Activated CD8-positive, alpha-beta memory T cell treated with anti-CD3 and anti-CD28 coated beads for 24 hours (primary cell): ENCODE results near the gene GVQW3.
A peak's percentile ranks its signal among the peaks of the same experiment; 100 is the strongest.

ENCODE experiments used
- DNase-seq: peaks from one replicate; pipeline ENCODE4 v3.0.0-alpha.2; 2020

GVQW3 gene

DNA sequence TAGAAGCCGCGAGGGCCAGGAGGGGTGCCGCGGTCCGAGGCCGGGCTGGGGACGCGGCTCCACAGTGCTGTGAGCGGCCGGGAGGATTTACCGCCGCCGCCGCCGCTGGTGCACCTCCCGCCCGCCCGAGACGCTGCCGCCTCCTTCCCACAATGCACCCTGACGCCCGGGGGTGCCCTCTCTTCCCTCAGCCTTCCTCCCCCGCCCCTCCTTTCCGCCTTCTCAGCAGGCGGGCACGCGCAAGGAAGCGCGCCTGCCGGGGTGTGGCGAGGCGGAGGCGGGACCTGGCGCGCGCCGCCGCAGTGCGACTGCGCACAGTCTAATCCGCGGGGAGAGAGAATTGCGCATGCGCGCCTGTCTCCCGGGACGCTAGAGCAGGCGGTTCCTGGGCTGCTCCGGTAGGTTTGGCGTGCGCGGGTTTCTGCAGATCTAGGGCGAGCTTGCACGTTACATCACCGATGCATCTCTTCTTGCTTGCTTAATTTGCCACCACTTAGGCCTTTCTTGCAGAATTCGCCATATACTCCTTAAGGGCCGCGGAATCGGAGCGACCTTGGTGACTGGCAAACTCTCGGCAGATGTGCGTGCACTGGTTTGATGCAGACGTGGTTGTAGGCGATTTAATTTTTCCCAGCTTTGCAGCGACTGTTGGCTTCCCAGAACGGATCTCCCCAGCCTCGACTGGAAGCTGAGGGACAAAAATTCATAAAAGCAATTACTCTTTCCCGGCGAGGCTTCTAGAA lies at the start of gene GVQW3, which contains the start of gene THAP12:
GVQW3 (plus strand) TSS at position 347 of the 743 bp plus-strand sequence. CDS start 506 bp downstream, outside the sequence.
THAP12 (minus strand) TSS at position 156 of the 743 bp plus-strand sequence. CDS start 296 bp downstream, outside the sequence.
- peak; percentile 98 for DNase-seq

GRCh38 chr11:76334826-76335389 lies 46.2 kb upstream of the GVQW3 start:
- no peak for DNase-seq

DNA sequence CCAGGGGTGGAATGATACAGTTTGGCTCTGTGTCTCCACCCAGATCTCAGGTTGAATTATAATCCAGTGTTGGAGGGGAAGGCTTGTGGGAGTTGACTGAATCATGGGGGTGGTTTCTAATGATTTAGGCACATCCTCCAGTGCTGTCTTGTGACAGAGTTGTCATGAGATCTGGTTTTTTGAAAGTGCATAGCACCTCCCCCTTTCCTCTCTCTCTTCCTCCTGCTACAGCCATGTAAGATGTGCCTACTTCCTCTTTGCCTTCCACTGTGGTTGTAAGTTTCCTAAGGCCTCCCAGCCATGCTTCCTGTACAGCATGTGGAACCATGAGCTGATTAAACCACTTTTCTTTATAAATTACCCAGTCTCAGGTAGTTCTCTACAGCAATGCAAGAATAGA lies 45.3 kb upstream of the GVQW3 start:
- DNase-seq = no peak

GRCh38 chr11:76336597-76336996 lies 44.5 kb upstream of the GVQW3 start:
- DNase-seq = no peak

DNA sequence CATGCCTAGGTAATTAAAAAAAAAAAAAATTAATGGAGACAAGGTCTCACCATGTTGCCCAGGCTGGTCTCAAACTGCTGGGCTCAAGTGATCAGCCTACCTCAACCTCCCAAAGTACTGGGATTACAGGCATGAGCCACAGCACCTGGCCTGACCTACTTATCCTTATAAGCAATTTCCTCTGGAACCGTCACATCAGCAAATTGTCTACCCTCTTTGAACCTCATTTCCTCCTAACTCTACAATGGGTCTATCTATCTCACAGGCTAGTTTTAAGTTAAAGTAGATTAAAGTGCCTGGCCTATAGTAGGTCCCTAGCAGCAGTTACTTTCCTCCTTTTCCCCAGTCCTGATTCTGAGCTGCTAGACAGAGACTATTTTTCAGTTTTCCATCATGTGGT lies 43.7 kb upstream of the GVQW3 start:
- no peak for DNase-seq

GRCh38 chr11:76337923-76338322 lies 43.2 kb upstream of the GVQW3 start:
- DNase-seq = no peak

- DNase-seq = no peak
These were observed 41.9 kb upstream of the GVQW3 start for GRCh38 chr11:76339221-76339620.

DNA sequence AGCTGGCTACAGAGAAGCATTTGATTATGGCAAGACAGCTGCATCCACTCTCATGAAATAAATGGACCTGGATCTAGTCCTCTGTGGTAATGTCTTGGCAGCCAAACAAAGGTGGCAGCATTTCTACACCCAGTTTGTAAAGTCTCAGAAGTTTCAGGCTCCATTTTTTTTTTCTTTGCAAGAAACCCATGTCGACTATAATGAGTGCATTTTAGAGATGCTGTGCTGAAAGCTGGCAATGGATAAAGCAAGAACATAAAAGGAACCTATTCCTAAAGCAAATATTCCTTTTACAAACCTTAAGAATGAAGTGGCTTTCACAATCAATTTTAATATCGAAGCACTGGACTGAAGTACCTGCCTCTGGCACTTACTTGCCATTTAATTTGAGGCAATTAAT lies 33.7 kb upstream of the GVQW3 start:
- no peak for DNase-seq

DNA sequence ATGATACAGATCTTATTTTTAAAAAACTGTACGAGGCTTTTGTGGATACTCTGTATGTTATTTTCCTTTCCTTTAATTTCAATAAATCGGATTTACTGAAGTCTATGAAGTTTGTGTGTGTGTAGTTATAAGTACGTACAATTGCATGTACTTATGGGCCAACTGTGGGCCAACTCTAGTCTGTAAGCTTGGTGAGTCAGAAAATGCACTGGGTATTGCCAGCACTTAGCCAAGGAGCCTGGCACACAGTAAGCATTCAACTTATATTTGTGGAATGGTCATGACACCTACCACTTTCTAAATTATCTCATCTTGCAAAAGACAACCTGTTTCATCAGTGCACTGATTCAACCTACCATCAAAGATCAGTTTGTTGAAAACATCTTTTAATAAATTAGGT lies 32.8 kb upstream of the GVQW3 start:
- no peak for DNase-seq

- DNase-seq = no peak
These were observed 26.0 kb upstream of the GVQW3 start for GRCh38 chr11:76355172-76355571.

DNA sequence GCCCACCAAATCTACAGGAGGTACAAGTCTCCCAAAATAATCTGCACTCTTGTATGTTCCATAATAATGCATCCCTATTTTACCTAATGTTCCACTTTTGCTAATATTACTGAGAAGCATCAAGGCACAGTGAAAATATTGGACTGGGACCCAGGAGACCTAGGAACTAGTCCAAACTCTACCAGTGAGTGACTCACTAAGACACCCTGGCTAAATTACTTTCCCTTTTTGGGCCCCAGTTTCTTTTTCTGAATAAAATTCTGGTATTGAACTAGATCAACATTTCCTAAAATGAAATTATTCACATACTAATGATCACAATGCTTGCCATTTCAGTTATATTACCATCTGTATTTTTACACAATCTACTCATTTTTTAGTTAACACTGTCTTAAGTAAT lies 19.7 kb upstream of the GVQW3 start:
- no peak for DNase-seq

DNA sequence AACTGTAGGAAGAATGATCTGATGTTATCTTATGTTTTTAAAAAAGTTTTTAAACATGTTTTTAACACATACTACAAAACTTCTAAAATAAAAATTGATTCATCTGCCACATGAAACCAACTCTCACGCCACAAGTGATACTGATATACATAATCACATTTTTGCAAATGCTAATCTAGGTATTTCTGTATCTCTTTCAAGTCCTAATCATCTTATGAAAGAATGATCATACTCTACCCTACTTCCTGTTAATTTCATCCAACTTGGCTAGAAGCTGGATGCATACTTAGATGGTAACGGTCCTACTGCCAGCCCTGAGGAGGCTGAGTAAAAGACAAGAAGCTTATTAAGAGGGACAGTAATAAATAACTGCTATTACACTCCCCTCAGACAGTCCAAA lies 19.3 kb upstream of the GVQW3 start:
- no peak for DNase-seq

DNA sequence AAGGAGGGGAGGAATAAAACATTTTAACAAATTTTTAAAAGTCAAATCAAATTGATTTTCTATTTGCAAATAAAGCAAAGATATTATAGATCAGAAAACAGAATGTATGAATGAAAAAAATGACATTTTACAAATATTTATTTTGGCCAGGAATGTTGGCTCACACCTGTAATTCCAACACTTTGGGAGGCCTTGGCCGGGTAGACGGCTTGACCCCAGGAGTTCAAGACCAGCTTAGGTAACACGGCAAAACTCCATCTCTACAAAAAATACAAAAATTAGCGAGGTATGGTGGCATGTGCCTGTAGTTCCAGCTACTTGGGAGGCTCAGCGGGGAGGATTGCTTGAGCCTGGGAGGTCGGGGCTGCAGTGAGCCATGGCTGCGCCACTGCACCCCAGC lies 18.4 kb upstream of the GVQW3 start:
- DNase-seq = no peak

GRCh38 chr11:76365038-76365679 lies 16.0 kb upstream of the GVQW3 start:
- no peak for DNase-seq

- no peak for DNase-seq
These were observed 12.6 kb upstream of the GVQW3 start for GRCh38 chr11:76368490-76368889.

DNA sequence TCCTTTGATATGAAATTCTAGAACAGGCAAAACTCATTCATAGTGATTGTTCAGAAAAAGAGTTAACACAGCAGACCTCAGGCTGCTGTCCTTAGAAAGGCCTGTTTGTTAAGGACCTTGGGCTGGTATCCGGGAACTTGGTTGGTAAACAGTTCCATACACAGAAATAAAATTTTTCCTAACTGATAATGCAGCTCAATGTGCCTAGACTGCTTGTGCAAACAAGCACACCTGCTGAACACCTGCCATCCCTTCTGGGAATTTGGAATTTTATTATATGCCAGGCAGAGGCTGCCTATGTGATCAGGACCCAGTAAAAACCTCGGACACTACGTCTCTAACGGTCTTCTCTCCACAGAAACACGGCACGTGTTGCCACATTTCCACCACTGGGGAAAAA lies 11.7 kb upstream of the GVQW3 start:
- no peak for DNase-seq

GRCh38 chr11:76371170-76371569 lies 10.0 kb upstream of the GVQW3 start:
- no peak for DNase-seq

- DNase-seq = no peak
These were observed 4.2 kb upstream of the GVQW3 start for GRCh38 chr11:76376746-76377558.

- no peak for DNase-seq
These were observed 1.3 kb upstream of the GVQW3 start for GRCh38 chr11:76379807-76380158.

GRCh38 chr11:76380159-76380976 lies 755 bp upstream of the GVQW3 start:
- peak; percentile 84 for DNase-seq

GRCh38 chr11:76382209-76382608 lies 1.1 kb downstream of the GVQW3 start:
- DNase-seq = no peak

GRCh38 chr11:76385903-76386302 lies 4.8 kb downstream of the GVQW3 start:
- no peak for DNase-seq

DNA sequence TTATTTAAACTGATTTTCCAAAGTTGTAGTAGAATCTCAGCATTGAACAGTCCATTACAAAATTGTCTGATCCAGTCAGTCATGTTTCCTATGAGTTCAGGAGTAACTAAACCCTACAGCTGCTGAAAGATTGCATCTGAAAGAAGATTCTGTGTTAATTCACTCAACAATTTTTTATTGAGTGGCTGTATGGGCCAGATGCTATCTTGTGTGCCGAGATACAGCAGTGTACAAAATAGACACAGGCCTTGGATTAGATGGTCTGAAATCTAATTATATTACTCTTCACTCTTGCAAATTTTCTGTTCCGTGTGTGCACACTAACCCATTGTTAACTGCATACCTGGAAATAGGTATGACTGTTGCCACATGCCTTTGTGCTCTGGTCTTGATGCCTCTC lies 7.3 kb downstream of the GVQW3 start:
- no peak for DNase-seq
